HTR-8/SVneo (cell line): Measurements from ENCODE around the gene DEFB124.
"Not testable (repeated sequence)": the region's sequence is repeated elsewhere in the genome, so short reads cannot be mapped to it uniquely, and the experiment has no call there.

Experiments
- DNase-seq: peaks from one replicate; pipeline ENCODE4 v3.0.0; 2011; ENCODE audit warnings: low spot score, mixed read lengths; ENCODE audit not compliant: insufficient read length
- FAIRE-seq: peaks from 2 replicates; lab custom pipeline; 2011; peaks lifted over from hg19 to GRCh38; lab: Jason Lieb, UNC

DEFB124 gene

DNA sequence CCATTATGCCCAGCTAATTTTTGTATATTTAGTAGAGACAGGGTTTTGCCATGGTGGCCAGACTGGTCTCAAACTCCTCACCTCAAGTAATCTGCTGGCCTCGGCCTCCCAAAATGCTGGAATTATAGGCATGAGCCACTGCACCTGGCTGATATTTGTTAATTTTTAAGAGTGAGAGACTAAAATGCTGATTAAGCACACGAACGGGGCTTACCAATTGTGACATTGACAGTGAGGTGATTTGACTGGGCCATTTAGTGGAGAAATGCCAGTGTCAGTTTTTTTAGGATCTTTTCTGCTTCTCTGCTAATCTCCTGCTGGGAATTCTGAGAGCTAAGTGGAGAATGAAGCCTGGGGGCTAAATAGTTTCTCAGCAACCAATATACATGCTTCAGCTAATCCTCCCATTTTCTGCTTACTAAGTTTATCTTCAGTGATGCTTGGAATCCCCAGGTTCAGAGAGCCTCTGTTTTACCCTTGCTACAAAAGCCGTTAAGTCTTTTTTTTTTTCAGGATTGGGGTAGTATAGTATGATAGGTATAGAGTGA, 44.3 kb downstream of the DEFB124 start:
- no peak for FAIRE-seq
- no peak for DNase-seq

DNA sequence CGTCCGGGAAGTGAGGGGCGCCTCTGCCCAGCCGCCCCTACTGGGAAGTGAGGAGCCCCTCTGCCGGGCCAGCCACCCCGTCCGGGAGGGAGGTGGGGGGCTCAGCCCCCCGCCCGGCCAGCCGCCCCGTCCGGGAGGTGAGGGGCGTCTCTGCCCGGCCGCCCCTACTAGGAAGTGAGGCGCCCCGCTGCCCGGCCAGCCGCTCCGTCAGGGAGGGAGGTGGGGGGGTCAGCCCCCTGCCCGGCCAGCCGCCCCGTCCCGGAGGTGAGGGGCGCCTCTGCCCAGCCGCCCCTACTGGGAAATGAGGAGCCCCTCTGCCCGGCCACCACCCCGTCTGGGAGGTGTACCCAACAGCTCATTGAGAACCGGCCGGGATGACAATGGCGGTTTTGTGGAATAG, 47.4 kb downstream of the DEFB124 start:
- DNase-seq, FAIRE-seq: not testable (repeated sequence)

DNA sequence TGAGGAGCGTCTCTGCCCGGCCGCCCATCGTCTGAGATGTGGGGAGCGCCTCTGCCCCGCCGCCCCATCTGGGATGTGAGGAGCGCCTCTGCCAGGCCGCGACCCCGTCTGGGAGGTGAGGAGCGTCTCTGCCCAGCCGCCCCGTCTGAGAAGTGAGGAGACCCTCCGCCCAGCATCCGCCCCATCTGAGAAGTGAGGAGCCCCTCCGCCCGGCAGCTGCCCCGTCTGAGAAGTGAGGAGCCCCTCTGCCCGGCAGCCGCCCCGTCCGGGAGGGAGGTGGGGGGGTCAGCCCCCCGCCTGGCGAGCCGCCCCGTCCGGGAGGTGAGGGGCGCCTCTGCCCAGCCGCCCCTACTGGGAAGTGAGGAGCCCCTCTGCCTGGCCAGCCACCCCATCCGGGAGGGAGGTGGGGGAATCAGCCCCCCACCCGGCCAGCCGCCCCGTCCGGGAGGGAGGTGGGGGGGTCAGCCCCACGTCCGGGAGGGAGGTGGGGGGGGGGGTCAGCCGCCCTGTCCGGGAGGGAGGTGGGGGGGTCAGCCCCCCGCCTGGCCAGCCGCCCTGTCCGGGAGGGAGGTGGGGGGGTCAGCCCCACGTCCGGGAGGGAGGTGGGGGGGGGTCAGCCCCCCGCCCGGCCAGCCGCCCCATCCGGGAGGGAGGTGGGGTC, 47.9 kb downstream of the DEFB124 start:
- not testable (repeated sequence) for DNase-seq, FAIRE-seq

DNA sequence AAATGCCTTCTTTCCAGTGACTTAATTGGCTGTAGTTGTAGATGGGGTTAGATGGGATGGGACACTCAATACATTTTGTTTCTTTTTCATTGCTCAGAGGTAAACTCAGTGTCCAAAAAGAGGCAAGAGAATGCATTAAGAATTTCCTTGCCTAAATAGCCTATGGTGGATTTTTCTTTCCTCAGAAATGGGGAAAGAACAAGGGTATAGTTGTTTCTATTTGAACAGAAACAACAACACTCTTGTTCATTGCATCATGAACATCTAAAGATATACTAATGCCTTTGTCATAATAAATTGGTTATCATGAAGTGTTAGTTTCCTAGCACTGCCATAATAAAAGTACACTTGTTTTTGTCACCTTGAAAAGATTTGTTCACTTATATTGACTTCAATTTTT, 49.1 kb downstream of the DEFB124 start:
- no peak for FAIRE-seq

DNA sequence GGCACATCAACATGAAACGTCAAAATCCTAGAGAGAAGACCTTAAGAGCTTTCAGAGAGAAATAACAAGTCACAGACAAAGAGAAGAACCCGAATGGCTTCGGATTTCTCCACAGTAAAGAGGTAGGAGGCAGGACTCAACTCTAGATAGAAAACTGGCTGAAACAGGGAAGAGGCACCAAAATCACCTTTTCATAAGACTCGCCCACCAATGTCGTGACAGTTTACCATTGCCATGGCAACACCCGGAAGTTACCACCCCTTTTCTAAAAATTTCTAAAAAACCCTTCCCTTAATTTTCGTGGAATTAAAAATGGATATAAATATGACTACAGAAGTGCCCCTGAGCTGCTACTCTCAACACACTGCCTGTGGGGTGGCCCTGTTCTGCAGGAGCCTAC, 56.6 kb downstream of the DEFB124 start:
- DNase-seq (no peak), FAIRE-seq (no peak)

More for the DNA sequence above, 49.1 kb downstream of the DEFB124 start:
- DNase-seq, result no peak

DNA sequence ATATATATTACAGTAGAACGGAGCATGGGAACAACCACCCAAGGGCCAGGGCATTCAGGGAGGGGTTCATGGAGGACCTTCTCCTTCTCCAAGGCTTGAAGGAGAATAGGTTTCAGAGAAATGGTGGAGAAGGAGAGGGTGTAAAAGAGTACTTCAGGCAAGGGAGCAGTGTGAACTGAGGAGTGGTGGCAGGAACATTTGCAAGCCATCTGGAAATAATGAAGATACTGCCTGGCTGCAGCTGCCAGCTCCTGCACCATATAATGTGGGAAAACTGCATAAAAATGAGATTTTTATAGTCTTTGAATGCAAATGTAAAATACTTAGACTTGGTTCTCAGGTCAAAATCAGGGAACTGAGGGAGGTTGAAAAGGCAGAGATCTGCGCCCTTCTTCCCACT, 59.3 kb downstream of the DEFB124 start:
- FAIRE-seq, result no peak
- no peak for DNase-seq
